Measurements from ENCODE around the gene EREG.
"Not testable (repeated sequence)": the region's sequence is repeated elsewhere in the genome, so short reads cannot be mapped to it uniquely, and the experiment has no call there.

EREG gene

GRCh38 chr4:74364652-74365491 lies at the start of gene EREG:
EREG (plus strand) TSS chr4:74365145; CDS start chr4:74365309, 164 bp downstream.
- peak in 1 of 2 experiments; percentile 45 for DNase-seq

DNA sequence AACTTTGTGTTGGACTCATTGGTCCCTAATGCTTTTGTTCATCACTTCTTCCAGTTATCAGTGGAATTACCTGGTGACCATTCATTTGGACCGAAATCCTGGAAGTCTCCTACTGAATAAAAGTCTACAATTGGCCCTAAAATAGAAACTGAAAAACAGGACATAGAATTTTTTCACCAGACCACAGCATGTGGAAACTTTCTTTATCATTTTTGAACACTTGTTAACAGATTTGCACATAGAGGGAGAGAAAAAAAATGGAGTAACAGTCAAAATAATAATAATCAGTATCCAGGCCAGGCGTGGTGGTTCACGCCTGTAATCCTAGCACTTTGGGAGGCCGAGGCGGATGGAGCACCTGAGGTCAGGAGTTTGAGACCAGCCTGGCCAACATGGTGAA lies 49.6 kb upstream of the EREG start:
- no peak for DNase-seq

- DNase-seq: no peak
Measured at GRCh38 chr4:74316397-74316796, 48.5 kb upstream of the EREG start.

DNA sequence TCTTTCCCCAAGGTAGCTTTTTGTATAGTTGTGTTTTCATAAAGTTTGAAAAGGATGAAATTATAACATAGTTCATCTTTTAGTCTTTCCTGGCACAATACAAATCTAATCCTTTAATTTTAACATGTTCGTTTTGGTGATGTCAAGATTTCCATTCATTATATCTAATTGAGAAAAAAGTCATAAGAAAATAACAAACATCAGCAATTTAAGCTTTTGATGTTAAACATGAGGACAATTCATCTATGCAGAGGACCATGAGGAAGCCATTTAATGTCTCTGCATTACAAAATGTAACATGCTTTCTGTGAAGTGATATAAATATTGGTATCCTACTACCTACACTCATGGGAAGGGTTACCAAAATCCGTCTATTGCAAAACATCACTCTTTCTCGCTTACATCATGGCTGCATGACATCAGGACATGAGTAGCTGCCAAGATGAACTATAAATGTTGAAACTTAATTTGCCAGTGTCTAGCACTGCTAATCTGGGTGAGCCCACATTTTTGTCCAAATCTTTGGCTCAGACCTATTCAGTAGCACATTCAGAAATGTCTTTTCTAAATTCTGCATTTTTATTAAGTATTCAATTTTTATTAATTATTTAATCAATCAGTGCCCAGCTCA lies 47.2 kb upstream of the EREG start:
- DNase-seq: no peak

GRCh38 chr4:74318276-74318675 lies 46.7 kb upstream of the EREG start:
- DNase-seq: no peak

DNA sequence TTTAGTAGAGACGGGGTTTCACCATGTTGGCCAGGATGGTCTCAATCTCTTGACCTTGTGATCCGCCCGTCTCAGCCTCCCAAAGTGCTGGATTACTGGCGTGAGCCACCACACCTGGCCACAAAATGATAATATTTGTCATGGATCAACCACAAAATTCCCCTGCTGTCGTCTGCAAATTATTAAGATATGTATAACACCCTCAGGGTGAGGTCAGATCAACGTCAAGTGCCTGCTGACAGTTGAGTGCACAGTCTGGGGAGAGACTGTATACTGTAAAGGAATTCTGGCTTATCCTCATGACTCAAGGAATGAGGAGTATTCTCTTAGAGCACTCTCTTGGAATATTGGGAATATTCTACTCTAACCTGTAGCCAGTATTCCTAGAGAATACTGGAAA lies 45.5 kb upstream of the EREG start:
- no peak for DNase-seq

GRCh38 chr4:74320559-74321118 lies 44.3 kb upstream of the EREG start:
- peak; percentile 41 to 51 for DNase-seq

DNA sequence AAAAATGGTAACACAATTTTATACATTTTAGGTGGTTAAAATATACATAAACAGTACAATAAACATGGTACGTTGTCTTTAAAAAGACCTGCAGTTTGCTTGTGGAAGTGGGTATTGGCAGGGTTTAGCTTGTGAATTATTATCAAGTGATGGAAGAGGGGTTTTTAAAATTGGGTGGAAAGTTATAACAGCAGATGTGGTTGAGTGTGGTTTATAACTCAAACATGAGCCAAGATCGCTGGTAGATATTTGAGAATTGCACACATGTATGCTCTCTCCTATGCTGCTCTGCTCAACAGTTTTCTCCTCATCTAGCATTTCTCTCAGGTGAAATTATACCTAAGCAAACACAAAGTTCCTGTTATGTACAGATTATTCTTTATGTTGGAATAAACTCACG lies 42.6 kb upstream of the EREG start:
- DNase-seq: no peak

- DNase-seq: no peak
Measured at GRCh38 chr4:74323663-74324062, 41.3 kb upstream of the EREG start.

GRCh38 chr4:74324262-74324661 lies 40.7 kb upstream of the EREG start:
- DNase-seq: no peak

GRCh38 chr4:74325886-74326285 lies 39.1 kb upstream of the EREG start:
- DNase-seq: no peak

DNA sequence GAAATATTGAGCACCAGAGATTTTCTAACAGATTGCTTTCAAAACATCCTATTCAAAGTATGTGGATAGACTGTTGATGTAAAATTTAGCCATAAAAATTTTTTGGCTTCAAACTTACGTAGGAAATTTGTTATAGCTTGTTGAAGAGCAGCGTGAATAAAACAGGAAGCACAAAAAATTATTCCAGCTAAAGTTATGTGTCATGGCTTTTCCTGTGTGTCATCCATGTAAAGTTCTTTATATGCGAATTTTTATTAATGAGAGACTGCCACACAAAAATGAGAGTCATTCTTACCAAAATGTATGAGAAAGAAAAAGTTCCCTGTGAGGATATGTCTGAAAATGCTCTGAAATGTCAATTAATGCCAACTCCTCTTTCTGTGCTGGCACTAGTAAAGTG lies 37.2 kb upstream of the EREG start:
- no peak for DNase-seq

- no peak for DNase-seq
Measured at GRCh38 chr4:74328501-74328900, 36.4 kb upstream of the EREG start.

DNA sequence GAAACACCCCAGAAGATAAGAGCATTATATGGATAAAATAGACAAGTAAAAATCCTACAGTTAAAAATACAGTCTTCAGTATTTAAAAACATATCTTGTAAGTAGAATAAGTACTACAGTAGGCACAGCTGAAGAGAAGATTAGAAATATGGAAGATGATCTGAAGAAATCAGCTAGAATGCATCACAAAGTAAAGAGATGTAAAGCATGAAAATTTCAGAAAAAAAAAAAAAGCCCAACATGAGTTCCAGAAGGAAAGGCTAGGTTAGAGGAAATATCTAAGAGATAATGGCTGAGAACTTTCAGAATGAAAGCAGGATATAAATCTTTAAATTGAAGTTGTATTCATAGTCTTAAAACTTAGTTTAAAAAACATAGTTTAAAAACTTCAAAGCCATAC lies 35.6 kb upstream of the EREG start:
- no peak for DNase-seq

GRCh38 chr4:74330295-74330750 lies 34.6 kb upstream of the EREG start:
- DNase-seq: no peak

GRCh38 chr4:74331252-74331651 lies 33.7 kb upstream of the EREG start:
- no peak for DNase-seq

- no peak for DNase-seq
Measured at GRCh38 chr4:74331944-74332343, 33.0 kb upstream of the EREG start.

DNA sequence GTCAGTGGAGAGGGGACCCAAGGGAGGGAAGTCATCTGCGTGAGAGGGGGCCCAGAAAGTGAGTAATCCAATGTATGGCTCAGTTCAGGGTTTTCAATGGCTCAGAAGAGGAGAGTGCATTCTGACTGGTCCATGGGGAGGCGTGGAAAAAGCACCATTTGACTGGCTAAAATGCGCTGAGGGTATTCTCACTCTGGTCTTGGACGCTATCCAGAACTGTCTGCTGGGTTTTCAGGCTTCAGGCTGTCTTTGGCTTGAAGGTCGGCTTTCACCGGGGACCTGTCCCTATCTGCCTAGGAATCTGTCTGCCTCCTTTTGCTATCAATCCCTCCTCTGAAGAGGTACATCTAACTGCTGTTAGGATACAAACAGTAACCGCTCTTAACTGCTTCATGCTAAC lies 30.3 kb upstream of the EREG start:
- no peak for DNase-seq

DNA sequence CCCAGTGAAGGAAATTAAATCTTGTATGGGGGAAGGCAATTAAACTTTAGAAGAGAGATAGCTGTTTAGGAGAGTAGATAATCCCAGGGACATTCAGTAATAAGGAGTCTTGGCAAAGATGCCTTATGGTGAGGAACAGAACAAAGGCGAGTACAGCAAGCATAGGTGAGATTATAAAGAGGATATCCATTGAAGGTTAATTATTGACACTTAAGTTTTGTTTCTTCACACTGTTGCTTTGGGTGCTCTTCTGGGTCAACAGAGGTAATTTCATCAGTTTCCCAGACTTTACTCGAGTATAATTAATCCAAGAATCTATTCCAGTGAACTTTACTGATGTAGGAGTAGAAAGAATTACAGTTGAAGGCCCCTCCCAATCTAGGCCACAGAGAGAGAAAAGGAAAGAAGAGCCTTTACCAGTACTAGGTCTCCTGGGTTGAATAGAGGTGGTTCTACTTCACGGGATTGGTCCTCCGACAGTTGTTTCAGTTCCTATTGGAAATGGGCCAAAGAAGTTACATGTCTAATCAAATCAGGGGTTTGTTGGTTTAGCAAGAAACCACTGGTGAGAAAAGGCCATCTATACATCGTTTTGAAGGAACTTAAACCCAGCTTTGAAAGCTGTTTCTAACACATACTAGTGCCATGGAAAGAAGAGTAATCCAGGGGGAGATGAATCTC lies 29.5 kb upstream of the EREG start:
- no peak for DNase-seq

GRCh38 chr4:74338792-74339333 lies 26.1 kb upstream of the EREG start:
- DNase-seq: no peak

DNA sequence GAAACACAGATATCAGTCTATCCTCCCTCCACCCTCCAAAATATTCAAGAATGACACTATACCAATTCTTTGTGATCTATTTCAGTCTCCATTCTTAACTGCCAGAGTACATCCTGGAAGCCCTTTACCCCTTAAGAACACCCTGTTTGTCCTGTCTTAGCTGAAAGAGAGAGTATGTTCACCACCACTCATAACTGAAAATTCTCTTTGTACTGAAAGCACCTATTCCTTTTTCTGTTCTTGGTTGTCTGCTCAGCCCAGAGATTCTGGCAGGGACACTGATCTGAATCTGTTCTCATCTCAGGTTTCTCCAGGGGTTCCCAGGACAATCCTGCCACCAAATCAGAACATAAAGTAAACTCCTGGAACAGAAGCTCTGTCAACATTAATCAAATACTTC lies 25.4 kb upstream of the EREG start:
- DNase-seq: no peak

- DNase-seq: not testable (repeated sequence)
Measured at GRCh38 chr4:74340421-74340820, 24.5 kb upstream of the EREG start.

DNA sequence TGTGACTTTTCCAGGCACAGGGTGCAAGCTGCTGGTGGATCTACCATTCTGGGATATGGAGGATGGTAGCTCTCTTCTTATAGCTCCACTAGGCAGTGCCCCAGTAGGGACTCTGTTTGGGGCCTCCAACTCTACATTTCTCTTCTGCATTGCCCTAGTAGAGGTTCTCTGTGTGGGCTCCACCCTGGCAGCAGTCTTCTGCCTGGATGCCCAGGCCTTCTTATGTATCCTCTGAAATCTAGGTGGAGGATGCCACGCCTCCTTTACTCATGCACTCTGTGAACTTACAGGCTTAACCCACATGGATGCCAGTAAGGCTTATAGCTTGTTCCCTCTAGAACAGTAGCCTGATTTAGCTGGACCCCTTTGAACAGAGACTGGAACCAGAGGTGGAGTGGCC lies 20.9 kb upstream of the EREG start:
- DNase-seq: no peak

All from NCI-H526 (cell line).